DMS114 treated with DMSO at 0.1 percent for 48 hours (cell line): Measurements from ENCODE around the gene GJB6.
A peak's percentile ranks its signal among the peaks of the same experiment; 100 is the strongest.

Experiments used
- DNase-seq: peaks from one replicate; lab custom pipeline; 2025; ENCODE audit not compliant: unreplicated experiment; lab: John Stamatoyannopoulos, UW

GJB6 gene

DNA sequence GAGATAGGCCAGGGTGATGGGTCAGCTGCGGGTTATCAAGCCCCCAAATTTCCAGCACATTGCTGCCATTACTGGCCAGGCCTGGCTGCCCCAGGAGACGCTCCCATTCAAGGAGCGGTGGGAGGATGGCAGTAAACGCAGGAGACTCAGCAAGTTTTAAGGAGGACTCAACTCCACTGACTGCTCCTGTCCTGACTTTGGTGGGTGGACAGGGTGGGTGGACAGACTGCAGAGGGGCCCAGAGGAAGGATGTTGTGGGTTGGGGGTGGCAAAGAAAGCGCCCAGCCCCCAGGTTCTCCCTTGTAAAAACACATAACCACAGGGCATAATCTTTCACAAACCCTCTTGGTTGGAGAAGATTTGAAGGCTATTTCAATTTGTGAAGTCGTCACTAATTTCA is 4.4 kb downstream of the GJB6 start:
- DNase-seq, result no peak

DNA sequence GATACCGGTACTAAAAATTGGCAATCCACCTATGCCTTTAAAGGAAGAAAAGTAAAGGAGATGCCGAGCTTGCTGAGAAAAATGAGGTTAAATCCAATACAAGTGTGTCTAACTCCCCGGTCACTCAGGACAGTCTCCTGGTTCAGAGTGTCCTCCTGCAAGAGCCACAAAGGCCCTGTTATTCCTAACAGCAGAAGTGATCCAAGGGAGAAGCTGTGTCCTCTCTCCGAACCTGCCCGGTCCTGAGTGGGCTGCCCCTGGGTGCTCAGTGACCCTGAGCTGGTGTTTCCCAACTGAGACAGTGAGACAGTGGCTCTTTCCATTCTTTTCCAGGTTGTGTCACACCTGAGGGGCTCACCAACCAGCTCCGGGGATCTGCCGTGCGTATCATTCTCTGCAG is 4.8 kb downstream of the GJB6 start:
- DNase-seq, result no peak

DNA sequence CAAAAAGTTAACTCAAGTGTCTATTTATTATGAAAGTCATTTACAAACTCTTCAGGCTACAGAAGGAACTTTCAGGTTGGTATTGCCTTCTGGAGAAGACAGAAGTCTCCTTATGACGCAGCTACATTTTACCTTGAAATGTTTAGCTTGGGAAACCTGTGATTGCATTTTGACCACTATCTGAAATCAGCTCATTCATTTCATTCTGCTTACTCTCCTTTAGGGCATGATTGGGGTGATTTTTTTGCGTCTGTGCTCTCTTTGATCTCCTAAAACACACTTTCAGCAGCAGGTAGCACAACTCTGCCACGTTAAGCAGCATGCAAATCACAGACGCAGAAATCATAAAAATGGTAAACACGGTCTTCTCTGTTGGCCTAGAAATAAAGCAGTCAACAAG is 9.6 kb downstream of the GJB6 start:
- no peak for DNase-seq

DNA sequence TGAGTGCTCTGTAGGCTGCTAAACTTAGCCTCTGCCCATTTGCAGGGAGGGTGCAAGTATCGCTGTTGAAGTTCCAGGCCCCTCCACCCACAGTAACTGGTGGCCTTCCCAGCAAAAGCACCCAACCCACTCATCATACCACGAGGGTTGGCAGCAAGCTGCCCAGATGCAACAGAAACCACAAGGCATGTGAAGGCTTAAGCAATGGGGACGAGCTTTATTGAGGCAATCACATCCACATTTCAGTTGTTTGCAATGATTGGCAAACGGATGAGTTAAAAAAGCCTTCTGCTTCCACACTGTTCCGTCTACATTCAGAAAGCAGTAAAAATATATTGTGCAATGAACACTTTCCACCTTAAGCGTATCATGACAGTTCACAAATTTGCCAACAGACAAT is 10.3 kb downstream of the GJB6 start:
- DNase-seq, result no peak

DNA sequence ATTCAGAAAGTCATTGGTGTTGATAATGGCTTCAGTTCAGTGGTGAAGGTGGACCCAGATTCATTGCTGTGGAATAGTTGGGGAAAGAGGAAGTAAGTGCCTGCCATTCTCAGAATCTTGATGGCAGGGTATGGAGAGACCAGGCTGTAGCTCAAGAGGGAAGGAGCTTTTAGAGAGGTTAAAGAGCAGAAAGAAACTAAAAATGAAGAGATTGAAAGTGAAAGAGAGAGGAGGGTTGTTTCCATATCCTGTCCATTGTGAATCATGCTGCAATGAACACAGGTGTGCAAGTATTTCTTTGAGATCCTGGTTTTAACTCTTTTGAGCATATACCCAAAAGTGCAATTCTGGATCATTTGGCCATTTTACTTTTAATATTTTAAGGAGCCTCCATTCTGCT is 12.5 kb downstream of the GJB6 start:
- no peak for DNase-seq

DNA sequence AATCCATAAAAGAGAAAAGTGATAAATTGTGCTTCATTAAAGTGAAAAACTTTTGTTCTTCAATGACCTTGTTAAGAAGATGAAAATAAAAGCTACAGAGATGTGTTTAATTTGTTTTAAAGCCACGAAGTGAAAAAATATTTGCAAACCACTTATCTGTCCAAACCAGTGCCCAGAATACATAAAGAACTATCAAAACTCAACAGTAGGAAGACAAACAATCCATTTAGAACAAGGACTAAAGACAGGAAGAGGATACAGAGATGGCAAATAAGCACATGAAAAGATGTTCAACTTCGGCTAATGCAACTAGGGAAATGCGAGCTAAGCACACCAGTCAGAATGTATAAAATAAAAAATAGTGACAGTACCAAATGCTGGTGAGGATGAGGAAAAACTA is 15.0 kb downstream of the GJB6 start:
- DNase-seq, result no peak

DNA sequence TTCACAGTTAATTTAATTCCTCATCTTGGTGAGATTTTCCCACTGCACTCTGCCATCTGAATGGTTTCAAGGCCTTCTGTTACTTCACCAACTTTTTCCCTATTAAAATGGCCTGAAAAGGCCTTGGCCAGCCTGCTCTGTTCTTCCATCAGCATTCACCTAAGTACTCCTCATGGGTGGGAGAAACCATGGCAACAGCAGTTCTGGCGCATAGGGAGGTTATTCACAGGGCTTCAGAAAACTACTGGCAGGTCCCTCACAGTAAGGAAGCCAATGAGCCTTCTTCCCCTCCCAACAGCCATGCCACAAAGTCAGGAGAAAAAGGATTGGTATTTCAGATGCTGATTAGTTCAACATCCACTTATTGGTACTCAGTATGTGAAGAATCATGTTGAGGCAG is 22.2 kb downstream of the GJB6 start:
- DNase-seq, result no peak

DNA sequence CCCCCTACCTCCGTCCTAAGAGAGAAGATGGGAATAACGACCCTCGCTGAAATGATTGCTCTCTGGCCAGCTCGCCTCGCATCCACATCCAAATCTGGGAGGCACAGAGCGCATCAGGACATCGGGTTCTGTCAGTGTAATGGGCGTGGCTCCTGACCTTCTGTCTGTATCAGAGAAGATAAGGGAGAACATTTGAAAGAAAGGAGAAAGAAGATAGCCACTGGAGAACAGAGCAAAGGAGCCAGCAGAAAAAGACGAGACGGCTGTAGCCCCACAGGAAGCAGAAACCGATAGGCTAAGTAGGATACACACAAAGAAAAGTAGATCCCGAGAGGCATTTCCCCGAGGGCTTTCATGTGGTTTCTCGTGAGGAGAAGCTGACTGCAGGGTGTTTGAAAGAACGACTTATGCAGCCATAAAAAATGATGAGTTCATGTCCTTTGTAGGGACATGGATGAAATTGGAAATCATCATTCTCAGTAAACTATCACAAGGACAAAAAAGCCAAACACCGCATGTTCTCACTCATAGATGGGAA is 25.4 kb downstream of the GJB6 start:
- DNase-seq, result no peak

DNA sequence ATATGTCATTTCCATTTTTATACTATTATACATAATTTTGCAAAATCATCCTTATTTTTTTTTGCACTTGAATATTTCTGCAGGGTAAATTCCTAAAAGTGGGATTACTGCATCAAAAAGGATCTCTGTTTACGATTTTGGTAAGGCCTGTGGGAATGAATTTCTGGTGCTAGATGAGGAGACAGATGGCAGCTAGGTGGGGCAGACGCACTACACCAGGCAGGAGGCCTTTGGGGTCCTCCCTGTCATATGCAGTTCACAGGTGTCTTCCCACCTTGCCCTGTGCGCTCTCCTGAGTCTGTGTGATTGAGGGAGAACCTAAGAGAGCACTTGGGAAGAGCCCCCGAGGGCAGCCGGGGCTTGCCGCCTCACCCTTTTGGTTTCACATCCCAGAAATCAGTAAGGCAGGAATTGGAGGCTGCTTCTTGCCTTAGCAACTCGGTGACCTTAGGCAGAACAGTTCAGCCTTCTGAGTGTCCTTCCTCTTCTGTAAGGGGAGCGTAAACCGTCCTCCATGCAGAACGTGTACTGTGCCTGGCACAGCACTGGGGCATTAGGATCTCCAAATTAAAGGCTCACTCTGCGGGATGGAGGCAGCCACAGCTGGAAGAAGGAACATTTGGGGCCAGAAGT is 25.9 kb downstream of the GJB6 start:
- DNase-seq, result no peak

DNA sequence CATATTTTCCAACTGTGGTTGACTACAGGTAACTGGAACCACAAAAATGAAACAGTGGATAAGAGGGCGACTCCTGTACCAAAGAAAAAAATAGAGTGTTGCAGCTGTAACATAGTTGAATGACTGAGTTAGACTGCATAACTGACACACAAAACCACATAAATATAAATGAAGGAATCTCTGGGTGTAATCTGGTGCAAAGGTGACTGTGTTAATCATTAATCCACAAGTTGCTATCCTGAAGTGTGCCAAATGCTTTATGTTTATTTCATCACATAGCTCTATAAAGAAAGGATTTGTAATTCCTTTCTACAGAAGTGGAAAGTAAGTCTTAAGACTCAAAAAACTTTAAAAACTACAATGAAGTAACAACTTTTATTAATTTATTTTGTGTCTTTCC is 33.3 kb downstream of the GJB6 start:
- DNase-seq, result no peak

DNA sequence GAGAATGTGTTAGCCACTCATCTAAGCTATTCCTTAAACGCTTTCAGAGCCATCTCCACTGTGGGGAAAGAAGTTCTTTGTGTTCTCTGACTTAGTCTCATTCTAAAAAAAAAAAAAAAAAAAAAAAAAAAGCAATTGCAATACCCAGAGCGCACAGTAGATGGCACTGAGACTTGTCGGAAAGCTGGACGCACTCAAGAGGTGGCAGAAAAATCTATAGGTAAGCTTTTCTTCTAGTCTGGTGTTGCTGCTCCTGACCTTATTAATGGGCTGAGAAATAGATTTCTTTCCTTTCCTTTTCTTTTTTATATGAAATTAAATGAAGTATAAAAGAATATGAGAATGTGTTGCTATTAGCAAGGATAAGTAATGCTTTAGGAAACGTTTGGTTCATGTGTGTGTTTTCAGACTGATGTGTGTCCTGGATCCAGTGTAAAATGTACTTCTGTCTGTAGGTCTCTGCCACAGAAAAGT is 34.7 kb downstream of the GJB6 start:
- DNase-seq, result peak; percentile 13

DNA sequence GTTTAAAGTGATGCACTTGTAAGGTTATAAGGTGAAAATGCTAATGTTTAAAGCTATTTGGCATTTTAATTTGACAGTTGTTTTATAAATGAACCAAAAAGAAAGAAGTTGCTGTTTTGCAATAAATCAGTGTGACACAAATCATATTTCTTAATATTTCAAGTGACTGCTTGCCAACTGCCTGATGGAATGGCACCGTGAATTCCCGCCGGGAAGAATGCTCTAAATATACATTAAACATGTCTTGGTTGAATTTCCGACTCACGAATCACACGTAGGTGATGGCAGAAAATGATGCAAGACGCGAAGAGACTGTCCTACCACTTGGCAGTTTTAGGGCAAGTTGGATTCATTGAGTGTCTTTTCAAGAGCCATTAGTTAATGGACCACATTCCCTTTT is 36.3 kb downstream of the GJB6 start:
- DNase-seq, result no peak

DNA sequence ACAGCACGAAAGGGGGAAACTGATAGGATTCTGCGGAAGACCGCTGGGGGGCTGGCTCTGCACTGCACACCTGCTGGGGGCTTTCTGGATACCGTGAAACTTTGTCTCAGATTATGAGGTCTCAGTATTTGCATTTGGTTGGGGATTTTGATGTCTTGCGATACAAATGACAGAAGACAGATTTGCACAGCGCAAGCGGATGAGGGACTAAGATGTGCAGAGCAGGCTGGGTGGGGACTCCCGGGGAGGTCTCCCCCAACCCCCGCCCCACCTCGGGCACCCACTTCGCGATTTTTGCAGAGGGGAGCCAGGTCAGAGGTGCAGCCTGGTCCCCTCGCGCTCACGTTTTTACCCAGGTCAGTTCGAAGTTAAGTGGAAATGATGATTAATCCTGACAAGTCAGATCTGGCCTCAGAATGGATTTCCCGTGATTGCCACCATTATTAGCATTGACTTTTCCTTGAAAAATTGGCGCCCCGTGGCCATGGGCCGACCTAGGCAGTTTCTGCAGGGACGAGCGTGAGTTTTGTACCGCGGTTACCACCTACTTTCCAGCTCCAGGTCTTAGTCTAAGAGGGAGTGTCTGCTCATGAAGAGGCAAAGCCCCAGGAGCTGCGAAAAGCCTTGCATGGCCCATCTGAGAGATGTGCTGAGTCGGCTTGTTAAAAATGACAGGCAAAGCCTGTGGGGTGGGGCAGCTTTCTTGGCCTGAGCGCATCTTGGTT is 38.0 kb downstream of the GJB6 start:
- no peak for DNase-seq

DNA sequence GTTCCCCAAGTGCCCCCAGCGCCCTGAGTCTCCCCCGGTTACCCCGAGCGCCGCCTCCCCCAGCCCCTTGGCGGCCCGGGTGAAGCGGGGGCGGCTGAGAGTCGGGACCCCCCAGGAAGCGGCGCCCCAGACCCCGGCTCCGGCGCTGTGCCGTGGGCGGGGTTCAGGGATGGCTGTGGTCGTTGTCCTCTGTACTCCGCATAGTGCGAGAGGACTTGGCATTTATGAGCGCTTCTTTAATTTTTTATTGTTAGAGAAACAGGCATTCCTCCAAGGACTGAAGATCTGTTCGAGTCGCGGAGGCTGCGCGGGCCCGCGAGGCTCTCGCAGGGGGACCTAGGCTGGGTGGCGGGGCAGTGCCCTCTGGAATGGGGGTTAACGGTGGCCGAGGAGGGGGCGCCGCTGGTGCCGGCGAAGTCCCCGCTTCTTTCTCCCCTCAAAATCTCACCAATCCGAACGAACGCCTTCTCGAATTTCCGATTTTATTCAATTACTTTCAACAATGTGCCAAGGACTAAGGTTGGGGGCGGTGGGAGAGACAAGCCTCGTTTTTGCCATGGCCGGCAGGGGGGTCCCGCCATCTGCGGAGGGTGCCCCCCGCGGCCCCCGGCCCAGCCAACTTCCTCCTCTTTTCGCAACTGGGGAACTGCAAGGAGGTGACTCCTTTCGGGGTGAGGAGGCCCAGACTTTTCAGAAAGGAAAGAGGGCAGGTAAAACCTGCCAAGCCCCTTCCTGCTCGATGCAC is 38.8 kb downstream of the GJB6 start:
- no peak for DNase-seq

DNA sequence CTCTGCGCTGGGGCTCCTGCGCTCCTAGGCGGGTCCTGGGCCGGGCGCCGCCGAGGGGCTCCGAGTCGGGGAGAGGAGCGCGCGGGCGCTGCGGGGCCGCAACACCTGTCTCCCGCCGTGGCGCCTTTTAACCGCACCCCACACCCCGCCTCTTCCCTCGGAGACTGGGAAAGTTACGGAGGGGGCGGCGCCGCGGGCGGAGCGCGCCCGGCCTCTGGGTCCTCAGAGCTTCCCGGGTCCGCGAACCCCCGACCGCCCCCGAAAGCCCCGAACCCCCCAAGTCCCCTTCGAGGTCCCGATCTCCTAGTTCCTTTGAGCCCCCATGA is 39.3 kb downstream of the GJB6 start, which contains the start of gene GJB2:
Gene GJB2 (minus strand): TSS at position 103 of the 326 bp plus-strand sequence. CDS start 3,357 bp downstream, outside the sequence.
- no peak for DNase-seq

DNA sequence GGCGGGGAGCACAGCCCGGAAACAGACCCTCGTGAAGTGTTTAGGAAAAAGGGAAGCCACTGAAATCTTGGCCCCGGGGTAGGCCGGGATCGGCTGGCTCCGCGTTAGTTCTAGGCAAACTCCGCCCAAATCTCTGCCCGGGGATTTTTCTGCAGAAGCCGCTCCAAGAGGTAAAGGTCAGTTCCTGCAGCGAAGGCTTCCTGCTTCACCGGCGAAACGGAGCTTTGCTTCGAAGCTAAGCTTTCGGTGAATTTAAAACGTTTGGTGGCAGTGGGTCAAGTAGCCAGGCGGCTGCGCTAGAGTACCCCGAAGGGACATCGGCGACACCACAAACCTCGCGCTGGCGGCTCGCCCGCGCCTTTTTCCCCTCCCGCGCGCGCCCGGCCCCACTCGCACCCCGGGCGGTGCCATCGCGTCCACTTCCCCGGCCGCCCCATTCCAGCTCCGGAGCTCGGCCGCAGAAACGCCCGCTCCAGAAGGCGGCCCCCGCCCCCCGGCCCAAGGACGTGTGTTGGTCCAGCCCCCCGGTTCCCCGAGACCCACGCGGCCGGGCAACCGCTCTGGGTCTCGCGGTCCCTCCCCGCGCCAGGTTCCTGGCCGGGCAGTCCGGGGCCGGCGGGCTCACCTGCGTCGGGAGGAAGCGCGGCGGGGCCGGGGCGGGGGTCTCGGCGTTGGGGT is 39.8 kb downstream of the GJB6 start:
- no peak for DNase-seq

DNA sequence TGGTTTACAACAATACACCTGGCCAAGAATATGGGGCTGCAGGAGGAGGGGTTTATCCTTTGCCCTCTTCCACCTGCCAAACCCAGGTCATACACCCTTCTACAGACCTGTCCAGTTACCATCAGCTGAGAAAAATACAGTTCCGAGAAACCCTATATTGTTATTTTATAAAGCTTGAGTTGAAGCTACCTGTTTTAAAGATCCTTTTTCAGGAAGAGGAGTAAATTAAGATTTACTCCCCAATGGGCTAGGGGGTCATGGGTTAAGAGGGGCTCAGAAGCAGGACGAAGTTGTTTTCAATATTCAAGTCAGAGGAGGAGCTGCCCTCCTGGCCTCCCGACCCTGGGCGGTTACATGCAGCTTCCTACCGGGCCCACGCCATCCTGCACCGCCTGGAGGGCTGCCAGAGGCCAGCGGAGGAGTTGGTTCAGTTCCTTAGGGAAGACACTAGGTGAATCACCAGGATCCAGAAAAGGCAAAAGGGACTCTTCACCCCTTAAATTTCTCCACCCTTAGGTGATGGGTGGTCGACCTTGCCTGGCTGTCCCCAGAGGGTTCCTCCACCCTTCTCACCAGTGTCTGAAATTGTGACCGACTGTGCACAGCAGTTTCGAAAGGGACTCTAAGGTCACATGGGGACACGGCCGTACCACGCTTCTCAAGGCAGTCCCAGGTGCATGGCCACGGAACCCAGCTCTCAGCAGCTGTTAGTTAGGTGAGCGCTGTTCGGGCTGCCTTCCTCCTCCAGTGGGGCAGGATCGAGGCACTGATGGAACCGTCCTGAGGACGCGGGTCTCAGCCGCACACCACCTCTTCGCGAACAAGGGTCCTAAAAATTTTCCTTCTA is 40.6 kb downstream of the GJB6 start:
- DNase-seq, result no peak

DNA sequence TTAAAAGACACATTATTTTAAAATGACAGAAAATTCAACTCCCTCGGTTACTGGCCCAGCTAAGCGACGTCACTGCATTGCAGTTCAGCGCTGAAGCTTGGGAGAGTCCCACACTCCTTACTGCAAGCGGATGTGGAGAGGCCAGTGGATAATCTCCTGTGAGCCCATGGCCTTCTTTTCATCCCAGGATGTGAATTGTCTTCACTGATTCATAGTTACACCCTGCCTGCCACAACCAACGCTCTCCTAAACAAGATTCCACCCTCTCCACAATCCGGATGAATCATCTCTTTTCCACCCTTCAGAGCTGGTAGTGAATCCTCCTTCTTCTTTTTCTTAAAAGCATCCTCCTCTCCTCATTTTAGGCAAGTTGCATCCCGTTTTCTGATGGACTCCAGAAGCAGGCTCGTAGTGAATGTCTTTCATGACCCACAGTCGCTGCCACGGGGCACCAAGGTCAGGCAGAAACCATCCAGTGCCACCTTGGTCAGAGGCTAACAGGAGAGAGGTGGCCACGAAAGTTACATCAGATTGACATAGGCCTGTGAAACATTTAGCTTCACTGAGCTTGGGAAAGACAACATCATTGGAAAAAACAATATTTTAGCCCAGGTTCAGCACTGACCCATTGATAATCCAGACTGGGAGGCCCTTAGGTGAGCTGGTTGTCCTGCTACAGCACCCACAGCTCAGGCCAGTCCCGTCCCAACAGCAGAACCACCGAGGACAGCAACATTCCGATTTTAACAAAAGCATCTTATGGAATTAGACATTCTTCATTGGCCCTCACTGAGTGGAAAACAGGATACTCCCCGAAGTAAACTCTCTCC is 41.4 kb downstream of the GJB6 start:
- no peak for DNase-seq

DNA sequence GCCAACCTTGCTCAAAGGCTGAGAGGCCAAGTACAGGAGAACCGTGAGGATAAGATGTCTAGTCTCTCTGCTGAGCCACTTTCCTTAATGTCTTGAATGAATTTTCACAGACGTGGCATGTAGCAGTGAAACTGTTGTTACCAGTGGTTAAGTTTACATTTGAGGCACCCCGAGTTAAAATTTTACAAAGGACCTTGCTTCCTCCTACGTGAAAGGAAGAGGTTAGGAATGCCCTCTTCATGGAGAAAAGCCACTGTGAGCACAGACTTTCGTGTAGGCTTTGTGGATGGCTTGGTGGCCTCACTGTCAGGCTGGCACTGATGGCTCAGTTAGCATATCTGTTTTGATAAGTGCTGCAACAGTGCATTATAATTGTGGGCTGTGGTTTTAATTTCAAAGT is 42.0 kb downstream of the GJB6 start:
- DNase-seq, result no peak
